ENCODE data around the gene MCL1. TPM values are rescaled to one million over a fixed set of nuclear protein-coding genes. Genes with fewer than 3 reads are reported as not detected.

MCL1 gene
- total RNA-seq, 1 experiment from 2014 or later: 261 TPM

- no peak for TF ChIP-seq CTCF (IDR thresholded peaks at IDR 0.05; ENCODE audit: unreplicated experiment)
- no peaks in the 10 kb centered on the region for H3K9me3 Mint-ChIP-seq (ENCODE audit: low read depth, unreplicated experiment)
- H3K27ac Mint-ChIP-seq (ENCODE audit: unreplicated experiment): no peak overlapping the region
- peaks cover 36% of the 10 kb centered on the region for H3K36me3 Mint-ChIP-seq (ENCODE audit: insufficient read depth, unreplicated experiment)
- no peak for DNase-seq
- CTCF ChIA-PET: interaction anchor here (0.5 kb wide), 1 partner anchor 876 kb away, joined by 3 read pairs; no protein-coding TSS in a partner anchor
- H3K27me3 Mint-ChIP-seq (ENCODE audit: unreplicated experiment): peaks cover 2% of the 10 kb centered on the region
- H3K4me3 Mint-ChIP-seq (ENCODE audit: low read depth, unreplicated experiment): no peak overlapping the region
- BruUV-seq (replicated peaks): no TSS peak
- H3K4me1 Mint-ChIP-seq (ENCODE audit: low read depth, unreplicated experiment): no peaks in the 10 kb centered on the region
- intact Hi-C loops (cut with micrococcal nuclease; ENCODE audit: unreplicated experiment): no loop called here
Measured at GRCh38 chr1:150544204-150544603, 35.2 kb downstream of the MCL1 start.

GRCh38 chr1:150543500-150544143 lies 35.8 kb downstream of the MCL1 start:
- no peak for DNase-seq
- Mint-ChIP-seq H3K36me3 (ENCODE audit: insufficient read depth, unreplicated experiment) (peaks cover 30% of the 10 kb centered on the region), H3K4me3 (ENCODE audit: low read depth, unreplicated experiment) (no peak overlapping the region), H3K27me3 (ENCODE audit: unreplicated experiment) (no peaks in the 10 kb centered on the region), H3K27ac (ENCODE audit: unreplicated experiment) (no peak overlapping the region), H3K9me3 (ENCODE audit: low read depth, unreplicated experiment) (no peaks in the 10 kb centered on the region), H3K4me1 (ENCODE audit: low read depth, unreplicated experiment) (no peaks in the 10 kb centered on the region)
- TF ChIP-seq CTCF (IDR thresholded peaks at IDR 0.05; ENCODE audit: unreplicated experiment): no peak
- intact Hi-C loops (cut with micrococcal nuclease; ENCODE audit: unreplicated experiment): no loop called here
- no TSS peak for BruUV-seq (replicated peaks)
- CTCF ChIA-PET: interaction anchor here (0.7 kb wide), 1 partner anchor 61 kb away, joined by 3 read pairs; no protein-coding TSS in a partner anchor

- Mint-ChIP-seq H3K27me3 (ENCODE audit: unreplicated experiment) (no peaks in the 10 kb centered on the region), H3K4me3 (ENCODE audit: low read depth, unreplicated experiment) (no peak overlapping the region), H3K36me3 (ENCODE audit: insufficient read depth, unreplicated experiment) (no peaks in the 10 kb centered on the region), H3K4me1 (ENCODE audit: low read depth, unreplicated experiment) (peaks cover 27% of the 10 kb centered on the region), H3K27ac (ENCODE audit: unreplicated experiment) (no peak overlapping the region), H3K9me3 (ENCODE audit: low read depth, unreplicated experiment) (no peaks in the 10 kb centered on the region)
- DNase-seq: no peak
- no peak for TF ChIP-seq CTCF (IDR thresholded peaks at IDR 0.05; ENCODE audit: unreplicated experiment)
- CTCF ChIA-PET: interaction anchor here (0.6 kb wide), 1 partner anchor 424 kb away, joined by 3 read pairs; no protein-coding TSS in a partner anchor
- BruUV-seq (replicated peaks): no TSS peak
- intact Hi-C loops (cut with micrococcal nuclease; ENCODE audit: unreplicated experiment): loop anchor here (10.0 kb wide), 1 partner anchor 283 kb away; the partner anchor contains the start of gene CA14
Measured at GRCh38 chr1:150537732-150538684, 41.4 kb downstream of the MCL1 start.

GRCh38 chr1:150536836-150537731 lies 42.3 kb downstream of the MCL1 start:
- CTCF ChIA-PET: no interaction called here
- no peak for DNase-seq
- intact Hi-C loops (cut with micrococcal nuclease; ENCODE audit: unreplicated experiment): loop anchor here (10.0 kb wide), 1 partner anchor 282 kb away; the partner anchor contains the start of gene CA14
- H3K9me3 Mint-ChIP-seq (ENCODE audit: low read depth, unreplicated experiment): no peaks in the 10 kb centered on the region
- no peak overlapping the region for H3K4me3 Mint-ChIP-seq (ENCODE audit: low read depth, unreplicated experiment)
- H3K36me3 Mint-ChIP-seq (ENCODE audit: insufficient read depth, unreplicated experiment): peaks cover 8% of the 10 kb centered on the region
- no TSS peak for BruUV-seq (replicated peaks)
- H3K27ac Mint-ChIP-seq (ENCODE audit: unreplicated experiment): no peak overlapping the region
- peaks cover 37% of the 10 kb centered on the region for H3K4me1 Mint-ChIP-seq (ENCODE audit: low read depth, unreplicated experiment)
- no peak for TF ChIP-seq CTCF (IDR thresholded peaks at IDR 0.05; ENCODE audit: unreplicated experiment)
- no peaks in the 10 kb centered on the region for H3K27me3 Mint-ChIP-seq (ENCODE audit: unreplicated experiment)

All from Calu3 (cell line).